Measurements from ENCODE around the gene MPP2. TPM values are rescaled to one million over a fixed set of nuclear protein-coding genes. Genes with fewer than 3 reads are reported as not detected.

The MPP2 gene
- total RNA-seq, 2 experiments from 2014 or later: 0.16 to 0.67 TPM

- ChIA-PET POLR2A (interaction anchor here (0.6 kb wide), 2 partner anchors 156 to 245 kb away, joined by 3 to 4 read pairs; no protein-coding TSS in a partner anchor), CTCF (ENCODE audit: unreplicated experiment) (interaction anchor here (0.5 to 0.6 kb wide), 2 partner anchors 39 to 47 kb away, joined by 3 read pairs; no protein-coding TSS in a partner anchor)
- no peak overlapping the region for H3K4me3 ChIP-seq (ENCODE audit: low read depth, low read length, poor library complexity, severe bottlenecking)
- no peak for TF ChIP-seq EZH2phosphoT487 (IDR thresholded peaks at IDR 0.05; ENCODE audit: borderline replicate concordance, low read depth, low read length)
- TF ChIP-seq CTCF (conservative IDR thresholded peaks at IDR 0.05; ENCODE audit: low read length): no peak
- H3K4me2 ChIP-seq (ENCODE audit: low read length): no peak overlapping the region
- H2AFZ ChIP-seq (ENCODE audit: low read length): no peak overlapping the region
- no peaks in the 10 kb centered on the region for H3K9me2 ChIP-seq (ENCODE audit: insufficient read depth, low read length)
- intact Hi-C loops (cut with micrococcal nuclease; ENCODE audit: unreplicated experiment): no loop called here
- no peak for DNase-seq (ENCODE audit: low spot score)
- no peaks in the 10 kb centered on the region for H3K79me2 ChIP-seq (ENCODE audit: insufficient read depth, low read depth, low read length)
- H3K4me1 ChIP-seq (ENCODE audit: insufficient read depth, low read length, poor library complexity, severe bottlenecking): no peaks in the 10 kb centered on the region
- no peaks in the 10 kb centered on the region for H3K36me3 ChIP-seq (ENCODE audit: insufficient read depth, low read length)
- no TSS peak for BruUV-seq (replicated peaks)
- H3K27ac ChIP-seq (ENCODE audit: low read depth, low read length, poor library complexity, severe bottlenecking): no peak overlapping the region
- no peaks in the 10 kb centered on the region for H3K9me3 ChIP-seq (ENCODE audit: low read length)
- no peaks in the 10 kb centered on the region for H4K20me1 ChIP-seq (ENCODE audit: insufficient read depth, low read length)
These were observed 29.7 kb downstream of the MPP2 start for GRCh38 chr17:43877451-43878155.

GRCh38 chr17:43877031-43877430, 30.3 kb downstream of the MPP2 start:
- BruUV-seq (replicated peaks): no TSS peak
- POLR2A ChIA-PET: interaction anchor here (0.6 kb wide), 1 partner anchor 156 kb away, joined by 4 read pairs; no protein-coding TSS in a partner anchor

More at GRCh38 chr17:43877031-43877430, 30.3 kb downstream of the MPP2 start:
- Histone ChIP-seq H3K79me2 (ENCODE audit: insufficient read depth, low read depth, low read length) (no peaks in the 10 kb centered on the region), H3K9me3 (ENCODE audit: low read length) (no peaks in the 10 kb centered on the region), H2AFZ (ENCODE audit: low read length) (no peak overlapping the region), H3K4me2 (ENCODE audit: low read length) (no peak overlapping the region), H3K36me3 (ENCODE audit: insufficient read depth, low read length) (no peaks in the 10 kb centered on the region), H3K27ac (ENCODE audit: low read depth, low read length, poor library complexity, severe bottlenecking) (no peak overlapping the region), H3K9me2 (ENCODE audit: insufficient read depth, low read length) (no peaks in the 10 kb centered on the region), H3K4me3 (ENCODE audit: low read depth, low read length, poor library complexity, severe bottlenecking) (no peak overlapping the region), H4K20me1 (ENCODE audit: insufficient read depth, low read length) (no peaks in the 10 kb centered on the region), H3K4me1 (ENCODE audit: insufficient read depth, low read length, poor library complexity, severe bottlenecking) (no peaks in the 10 kb centered on the region)
- intact Hi-C loops (cut with micrococcal nuclease; ENCODE audit: unreplicated experiment): no loop called here
- no peak for DNase-seq (ENCODE audit: low spot score)
- CTCF ChIA-PET (ENCODE audit: unreplicated experiment): interaction anchor here (0.6 kb wide), 1 partner anchor 47 kb away, joined by 3 read pairs; no protein-coding TSS in a partner anchor
- no peak for TF ChIP-seq CTCF (conservative IDR thresholded peaks at IDR 0.05; ENCODE audit: low read length)
- no peak for TF ChIP-seq EZH2phosphoT487 (IDR thresholded peaks at IDR 0.05; ENCODE audit: borderline replicate concordance, low read depth, low read length)
